IMR-90 (cell line): ENCODE measurements around the gene PPFIBP2. TPM values are rescaled to one million over a fixed set of nuclear protein-coding genes. Genes with fewer than 3 reads are reported as not detected.

ENCODE experiments used
- ATAC-seq: fragments of 200-7000 bp; cut with Tn5 transposase; 2 replicates; pipeline ENCODE4 v1.9.1; 2020; ENCODE audit warnings: low read depth, mild to moderate bottlenecking, moderate library complexity
- BruUV-seq: library from RNA; stranded (reverse); fragments of 400-500 nt; replicated peaks from 2 replicates; lab custom pipeline; 2021; lab: Mats Ljungman, UMichigan
- CTCF ChIA-PET: fragments of 300-600 bp; formaldehyde crosslinking; extraction: SDS; loops from one replicate; lab custom pipeline; 2021; ENCODE audit warnings: antibody characterized with exemption; lab: Yijun Ruan, JAX
- POLR2A ChIA-PET: fragments of 300-600 bp; sonication (Branson Sonifier 250); formaldehyde crosslinking; loops from one replicate; lab custom pipeline; 2022; ENCODE audit warnings: antibody characterized with exemption; ENCODE audit not compliant: unreplicated experiment; lab: Charles Lee
- DNase-seq: peaks from one replicate; pipeline ENCODE4 v3.0.0; 2013
- H2AFZ ChIP-seq: replicated peaks from 2 replicates; pipeline ENCODE3; 2013; ENCODE audit warnings: low read length, mild to moderate bottlenecking; ENCODE audit not compliant: poor library complexity
- H2AK5ac ChIP-seq: 2 replicates; pipeline ENCODE4 v1.6.1; 2013; ENCODE audit warnings: low read depth, low read length, inconsistent platforms
- H2AK9ac ChIP-seq: replicated peaks from 2 replicates; pipeline ENCODE3; 2013; ENCODE audit warnings: mild to moderate bottlenecking, low read depth, low read length, moderate library complexity; ENCODE audit not compliant: poor library complexity
- H2BK120ac ChIP-seq: 2 replicates; pipeline ENCODE4 v1.6.1; 2013; ENCODE audit warnings: low read depth, low read length, inconsistent platforms
- H2BK15ac ChIP-seq: 3 replicates; pipeline ENCODE4 v1.6.1; 2013; ENCODE audit warnings: low read depth, low read length, inconsistent platforms
- H2BK20ac ChIP-seq: 2 replicates; pipeline ENCODE4 v1.6.1; 2013; ENCODE audit warnings: low read depth, mild to moderate bottlenecking, inconsistent platforms, low read length, moderate library complexity
- H2BK5ac ChIP-seq: 2 replicates; pipeline ENCODE4 v1.6.1; 2013; ENCODE audit warnings: mild to moderate bottlenecking, low read depth, low read length, inconsistent platforms; ENCODE audit not compliant: poor library complexity, severe bottlenecking
- H3K14ac ChIP-seq: replicated peaks from 2 replicates; pipeline ENCODE4 v1.6.1; 2013; ENCODE audit warnings: low read depth, low read length, inconsistent platforms
- H3K18ac ChIP-seq: 2 replicates; pipeline ENCODE4 v1.6.1; 2013; ENCODE audit warnings: low read depth, low read length, control low read depth
- H3K23ac ChIP-seq: 2 replicates; pipeline ENCODE4 v1.6.1; 2013; ENCODE audit warnings: low read depth, low read length, inconsistent platforms
- H3K27ac ChIP-seq: 2 replicates; pipeline ENCODE4 v1.5.1; 2013; ENCODE audit warnings: mild to moderate bottlenecking, control low read depth, low read length; ENCODE audit not compliant: insufficient read depth
- H3K27me3 ChIP-seq: 2 replicates; pipeline ENCODE4 v1.6.1; 2013; ENCODE audit warnings: low read length; ENCODE audit not compliant: control insufficient read depth, insufficient read depth
- H3K36me3 ChIP-seq: 2 replicates; pipeline ENCODE4 v1.6.1; 2013; ENCODE audit warnings: low read length, mixed read lengths; ENCODE audit not compliant: control insufficient read depth, insufficient read depth
- H3K4ac ChIP-seq: 2 replicates; pipeline ENCODE4 v1.6.1; 2013; ENCODE audit warnings: low read depth, low read length, inconsistent platforms
- H3K4me1 ChIP-seq: 2 replicates; pipeline ENCODE4 v1.6.1; 2013; ENCODE audit warnings: low read length, mixed read lengths; ENCODE audit not compliant: control insufficient read depth, insufficient read depth
- H3K4me2 ChIP-seq: 2 replicates; pipeline ENCODE4 v1.6.1; 2013; ENCODE audit warnings: low read depth, mild to moderate bottlenecking, control low read depth, low read length, moderate library complexity
- H3K4me3 ChIP-seq: 2 replicates; pipeline ENCODE4 v1.5.1; 2013; ENCODE audit warnings: low read depth, mild to moderate bottlenecking, control low read depth, low read length, moderate library complexity; ENCODE audit not compliant: insufficient read depth
- H3K56ac ChIP-seq: 2 replicates; pipeline ENCODE4 v1.6.1; 2013; ENCODE audit warnings: low read length, inconsistent platforms; ENCODE audit not compliant: insufficient read depth; ENCODE audit errors: extremely low read depth
- H3K79me1 ChIP-seq, 2 experiments: 2 replicates each; pipeline ENCODE4 v1.6.1; 2013; ENCODE audit warnings: low read length in 2 of 2, inconsistent platforms in 1 of 2, low read depth in 1 of 2
- H3K9ac ChIP-seq: 2 replicates; pipeline ENCODE4 v1.6.1; 2013; ENCODE audit warnings: low read depth, low read length, control low read depth
- H3K9me1 ChIP-seq: 2 replicates; pipeline ENCODE4 v1.6.1; 2013; ENCODE audit warnings: low read length, inconsistent platforms; ENCODE audit not compliant: insufficient read depth
- H3K9me3 ChIP-seq: 2 replicates; pipeline ENCODE4 v1.6.1; 2013; ENCODE audit warnings: low read length; ENCODE audit not compliant: control insufficient read depth, insufficient read depth
- H4K20me1 ChIP-seq: 2 replicates; pipeline ENCODE4 v1.6.1; 2013; ENCODE audit warnings: low read length, inconsistent platforms; ENCODE audit not compliant: insufficient read depth
- H4K5ac ChIP-seq: 2 replicates; pipeline ENCODE4 v1.6.1; 2013; ENCODE audit warnings: mild to moderate bottlenecking, low read depth, low read length, control low read depth
- H4K8ac ChIP-seq, 2 experiments: 2 replicates each; pipeline ENCODE4 v1.6.1; 2013; ENCODE audit warnings: low read depth in 2 of 2, low read length in 2 of 2, control low read depth in 1 of 2, inconsistent platforms in 1 of 2
- H4K91ac ChIP-seq: 2 replicates; pipeline ENCODE4 v1.6.1; 2013; ENCODE audit warnings: low read depth, low read length, inconsistent platforms; ENCODE audit not compliant: insufficient read depth
- CEBPB ChIP-seq: IDR thresholded peaks from 2 replicates; pipeline ENCODE4 v1.6.1; 2012; ENCODE audit warnings: low read depth, low read length, improper control_type of control experiment
- ELK1 ChIP-seq: fragments of 150-350 bp; IDR thresholded peaks from 2 replicates; pipeline ENCODE4 v1.6.1; 2016; ENCODE audit warnings: low read depth, mild to moderate bottlenecking, low read length, moderate library complexity, borderline replicate concordance
- RCOR1 ChIP-seq: IDR thresholded peaks from 2 replicates; pipeline ENCODE4 v1.6.1; 2012; ENCODE audit warnings: mild to moderate bottlenecking, low read length, improper control_type of control experiment; ENCODE audit not compliant: insufficient replicate concordance
- RFX5 ChIP-seq: IDR thresholded peaks from 2 replicates; pipeline ENCODE4 v1.8.0; 2012; ENCODE audit warnings: low read depth, mild to moderate bottlenecking, low read length, moderate library complexity
- WGBS, 2 experiments: methylation state at CpG; one replicate each; pipeline versions ENCODE4 v1.1.5 to v1.1.7; 2013; ENCODE audit warnings: missing lambda C conversion rate in 2 of 2; ENCODE audit not compliant: insufficient read length in 1 of 2; ENCODE audit errors: extremely low coverage in 2 of 2; 5-methylcytosine and 5-hydroxymethylcytosine counted together
- dilution Hi-C: fragments of 300-500 bp; cut with HindIII; formaldehyde crosslinking; loops from one replicate; pipeline ENCODE4 v1.14.3; 2018; ENCODE audit warnings: low sequenced_read_pairs; ENCODE audit not compliant: unreplicated experiment
- in situ Hi-C: fragments of 300-500 bp; cut with MboI; formaldehyde crosslinking; loops from 3 replicates; pipeline ENCODE4 v1.14.3; 2019; ENCODE audit warnings: low sequenced_read_pairs, inconsistent platforms, mixed read lengths
- intact Hi-C: fragments of 100-400 bp; cut with micrococcal nuclease; formaldehyde crosslinking; loops from 2 replicates; pipeline ENCODE4 v1.10.0; 2022
- polyA plus RNA-seq, 3 experiments: library from polyadenylated mRNA; depleted of rRNA; stranded (reverse); fragments of >200 nt; gene quantifications; 2 replicates each; pipeline ENCODE4 v1.2.3, GENCODE V29; 2012; ENCODE audit warnings: low replicate concordance in 1 of 3
- total RNA-seq: library from RNA; depleted of rRNA; stranded (reverse); fragments of >200 nt; gene quantifications from 2 replicates; pipeline ENCODE4 v1.2.3, GENCODE V29; 2012
- TF ChIP-seq, protein P1 (sequence below): fragments of 150-350 bp; IDR thresholded peaks from 2 replicates; pipeline ENCODE4 v1.6.1; 2017; ENCODE audit warnings: mild to moderate bottlenecking, antibody characterized with exemption, low read length, low read depth

Gene PPFIBP2
- total and polyA plus RNA-seq, 2 of the 4 experiments (the other 2 are of a cell fraction): 6.0 to 11.8 TPM

GRCh38 chr11:7690648-7691047, 176.8 kb downstream of the PPFIBP2 start:
- Histone ChIP-seq H3K56ac (no peak overlapping the region), H2BK20ac (no peak overlapping the region), H4K91ac (no peak overlapping the region), H4K8ac (no peak overlapping the region), H2AFZ (no peak overlapping the region), H3K18ac (no peak overlapping the region), H2BK15ac (no peak overlapping the region), H3K9me3 (no peaks in the 10 kb centered on the region), H2AK9ac (no peak overlapping the region), H3K27me3 (peaks cover 14% of the 10 kb centered on the region), H3K79me1 (no peaks in the 10 kb centered on the region), H3K4me2 (no peak overlapping the region), H2BK120ac (no peak overlapping the region), H3K14ac (no peak overlapping the region), H3K36me3 (no peaks in the 10 kb centered on the region), H2AK5ac (no peak overlapping the region), H2BK5ac (no peak overlapping the region), H3K9ac (no peak overlapping the region), H3K9me1 (no peaks in the 10 kb centered on the region), H3K4me1 (0 out of 2 replicates have a peak, but pooled peaks cover 2% of the 10 kb centered on the region), H3K4ac (no peak overlapping the region), H3K23ac (no peak overlapping the region), H4K20me1 (no peaks in the 10 kb centered on the region), H3K27ac (no peak overlapping the region), H4K5ac (no peak overlapping the region), H3K4me3 (no peak overlapping the region)
- no peak for TF ChIP-seq CEBPB
- no peak for TF ChIP-seq RCOR1
- TF ChIP-seq ELK1: no peak
- TF ChIP-seq, protein P1, sequence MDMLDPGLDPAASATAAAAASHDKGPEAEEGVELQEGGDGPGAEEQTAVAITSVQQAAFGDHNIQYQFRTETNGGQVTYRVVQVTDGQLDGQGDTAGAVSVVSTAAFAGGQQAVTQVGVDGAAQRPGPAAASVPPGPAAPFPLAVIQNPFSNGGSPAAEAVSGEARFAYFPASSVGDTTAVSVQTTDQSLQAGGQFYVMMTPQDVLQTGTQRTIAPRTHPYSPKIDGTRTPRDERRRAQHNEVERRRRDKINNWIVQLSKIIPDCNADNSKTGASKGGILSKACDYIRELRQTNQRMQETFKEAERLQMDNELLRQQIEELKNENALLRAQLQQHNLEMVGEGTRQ: no peak
- TF ChIP-seq RFX5: no peak
- no TSS peak for BruUV-seq
- in situ Hi-C loops (loop anchor here (25.0 kb wide), 2 partner anchors 397 to 578 kb away; partner anchors contain the start of gene TUB), intact Hi-C loops (loop anchor here (5.0 kb wide), 1 partner anchor 297 kb away; the partner anchor contains the start of gene EIF3F), dilution Hi-C loops (no loop called here)
- DNase-seq (no peak), ATAC-seq (no peak)
- 50% methylated on average over 2 of the region's 6 CpGs; no CpG with 5 or more reads in 1 of the 2 experiments for WGBS, 2 experiments
- POLR2A ChIA-PET: no interaction called here
- CTCF ChIA-PET: no interaction called here
